Brain microvascular endothelial cell (primary cell): ENCODE measurements around the gene CHRNE.

ENCODE experiments used
- DNase-seq: peaks from one replicate; pipeline ENCODE4 v3.0.0-alpha.2; 2020
- H3K27ac ChIP-seq: fragments of 250-450 bp; sonication (Bioruptor Pico); 2 replicates; pipeline ENCODE4 v1.5.1; 2020; ENCODE audit warnings: mild to moderate bottlenecking, moderate library complexity
- H3K27me3 ChIP-seq: fragments of 250-450 bp; sonication (Bioruptor Pico); replicated peaks from 2 replicates; pipeline ENCODE4 v1.5.1; 2020; ENCODE audit warnings: mild to moderate bottlenecking
- H3K36me3 ChIP-seq: fragments of 250-450 bp; sonication (Bioruptor Pico); replicated peaks from 2 replicates; pipeline ENCODE4 v1.5.1; 2020; ENCODE audit warnings: mild to moderate bottlenecking
- H3K4me3 ChIP-seq: 2 replicates; pipeline ENCODE4 v1.5.1; 2011; ENCODE audit warnings: low read depth, mild to moderate bottlenecking, control low read depth, low read length, moderate library complexity
- in situ Hi-C: cut with HindIII; loops from 2 replicates; pipeline ENCODE4 v1.10.0; 2017; ENCODE audit warnings: low sequenced_read_pairs, low pct_ligation_motif_present
- TF ChIP-seq, protein P1 (sequence below): IDR thresholded peaks from 2 replicates; pipeline ENCODE4 v1.5.1; 2011; ENCODE audit warnings: low read depth, mild to moderate bottlenecking, moderate library complexity, low read length, control low read depth, inconsistent platforms; ENCODE audit errors: missing control alignments

CHRNE gene

DNA sequence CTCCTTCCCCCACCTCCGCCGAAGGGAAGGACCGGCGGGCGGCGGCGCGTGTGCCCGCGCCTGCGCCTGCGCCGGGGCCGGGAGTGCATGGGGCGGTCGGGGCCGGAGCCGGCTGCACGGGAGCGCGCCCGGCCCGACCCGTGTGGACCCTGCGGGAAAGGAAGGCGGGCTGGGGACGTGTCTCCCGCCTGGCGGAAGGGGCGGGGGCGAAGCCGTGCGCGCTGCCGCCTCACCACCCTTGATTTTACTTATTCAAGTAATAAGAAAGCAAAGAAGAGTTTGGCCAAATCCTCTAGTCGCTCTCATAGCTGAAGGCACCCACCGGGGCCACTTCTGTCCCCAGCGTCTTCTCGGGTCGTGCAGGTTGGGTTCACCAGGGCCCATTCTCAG, 46.0 kb upstream of the CHRNE start:
- DNase-seq = peak; percentile 73
- TF ChIP-seq, protein P1, sequence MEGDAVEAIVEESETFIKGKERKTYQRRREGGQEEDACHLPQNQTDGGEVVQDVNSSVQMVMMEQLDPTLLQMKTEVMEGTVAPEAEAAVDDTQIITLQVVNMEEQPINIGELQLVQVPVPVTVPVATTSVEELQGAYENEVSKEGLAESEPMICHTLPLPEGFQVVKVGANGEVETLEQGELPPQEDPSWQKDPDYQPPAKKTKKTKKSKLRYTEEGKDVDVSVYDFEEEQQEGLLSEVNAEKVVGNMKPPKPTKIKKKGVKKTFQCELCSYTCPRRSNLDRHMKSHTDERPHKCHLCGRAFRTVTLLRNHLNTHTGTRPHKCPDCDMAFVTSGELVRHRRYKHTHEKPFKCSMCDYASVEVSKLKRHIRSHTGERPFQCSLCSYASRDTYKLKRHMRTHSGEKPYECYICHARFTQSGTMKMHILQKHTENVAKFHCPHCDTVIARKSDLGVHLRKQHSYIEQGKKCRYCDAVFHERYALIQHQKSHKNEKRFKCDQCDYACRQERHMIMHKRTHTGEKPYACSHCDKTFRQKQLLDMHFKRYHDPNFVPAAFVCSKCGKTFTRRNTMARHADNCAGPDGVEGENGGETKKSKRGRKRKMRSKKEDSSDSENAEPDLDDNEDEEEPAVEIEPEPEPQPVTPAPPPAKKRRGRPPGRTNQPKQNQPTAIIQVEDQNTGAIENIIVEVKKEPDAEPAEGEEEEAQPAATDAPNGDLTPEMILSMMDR = no peak
- Histone ChIP-seq H3K27me3 (no peaks in the 10 kb centered on the region), H3K4me3 (peak overlapping the region; percentile 60), H3K27ac (peak overlapping the region; percentile 88), H3K36me3 (peaks cover 41% of the 10 kb centered on the region)
- in situ Hi-C loops = no loop called here

DNA sequence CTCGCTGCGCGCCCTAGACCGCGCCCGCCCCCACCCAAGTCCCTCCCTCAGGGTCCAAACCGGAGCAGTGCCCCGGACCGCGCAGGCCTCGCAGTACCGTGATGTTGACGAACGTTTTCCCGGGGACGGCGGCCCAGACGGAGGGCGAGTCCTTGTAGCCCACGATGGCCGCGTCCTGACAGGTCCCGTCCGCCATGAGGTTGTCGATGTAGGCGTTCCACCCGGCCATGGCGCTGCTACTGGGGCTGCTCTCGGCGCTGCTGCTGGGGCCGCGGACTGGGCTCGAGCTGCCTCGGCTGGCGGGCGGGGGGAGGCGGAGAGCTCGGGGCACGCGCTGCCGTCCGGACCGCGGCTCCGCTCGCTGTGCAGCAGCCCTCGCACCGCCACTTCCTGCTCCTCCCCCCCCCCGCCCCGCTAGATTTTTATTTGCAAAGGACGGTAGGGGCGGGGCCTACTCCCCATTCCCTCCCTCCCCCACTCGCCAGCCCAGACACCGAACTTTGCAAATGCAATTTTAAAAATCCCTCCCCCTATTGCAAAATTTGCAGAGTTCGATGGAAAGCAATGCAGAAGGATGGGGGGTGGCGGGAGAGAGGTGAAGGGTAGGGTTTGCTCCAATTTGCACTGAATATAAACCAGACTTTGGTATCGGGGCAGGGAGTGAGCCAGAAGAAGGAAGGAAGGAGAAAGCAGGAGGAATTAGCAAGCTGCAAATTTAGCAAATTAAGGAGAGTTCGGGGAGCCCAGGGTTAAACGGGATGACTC, 45.5 kb upstream of the CHRNE start, which contains the start of gene PFN1:
Gene PFN1 (minus strand): TSS at position 365 of the 765 bp plus-strand sequence. CDS start 136 bp downstream, at position 229.
- Histone ChIP-seq H3K27ac (peak within 1 kb of the TSS; percentile 88), H3K4me3 (peak within 1 kb of the TSS; percentile 99), H3K36me3 (peaks cover 47% of the 10 kb centered on the region), H3K27me3 (no peaks in the 10 kb centered on the region)
- in situ Hi-C loops = no loop called here
- TF ChIP-seq, protein P1 = no peak
- DNase-seq = peak; percentile 88

DNA sequence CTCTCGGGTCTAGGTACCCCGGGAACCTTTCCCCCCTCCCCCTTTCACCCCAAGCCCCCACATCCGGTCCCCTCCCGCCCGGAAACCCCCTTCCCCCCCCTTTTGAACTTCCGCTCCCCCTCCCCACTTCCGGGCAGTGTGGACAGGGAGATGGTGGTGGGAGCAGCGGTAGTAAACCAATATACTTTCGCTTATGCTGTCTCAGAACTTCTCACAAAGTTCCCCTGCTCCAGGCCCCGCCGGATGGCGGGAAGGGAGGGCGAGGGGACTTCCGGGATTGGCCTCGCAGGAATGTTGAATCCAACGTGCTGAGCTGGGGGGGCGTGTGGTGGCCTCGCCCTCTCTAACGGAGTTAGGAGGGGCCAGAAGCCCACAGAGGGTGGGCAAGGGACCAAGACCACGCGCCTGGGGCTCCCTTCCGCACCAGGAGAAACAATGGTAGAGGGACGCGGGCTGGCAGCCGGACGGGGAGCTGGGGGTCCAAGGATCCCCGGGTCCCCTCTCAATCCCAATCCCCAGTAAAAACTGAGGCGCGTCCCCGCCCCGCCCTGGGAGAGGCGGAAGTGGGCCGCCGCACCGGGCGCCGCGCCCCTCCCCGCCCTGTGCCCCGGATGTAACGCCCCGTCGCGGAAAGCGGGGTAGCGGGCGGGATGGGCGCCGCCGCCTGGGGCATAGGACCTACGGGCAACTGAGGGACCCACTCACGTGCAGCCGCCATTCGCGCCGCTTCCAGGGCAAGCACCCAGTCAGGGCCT, 44.7 kb upstream of the CHRNE start:
- Histone ChIP-seq H3K4me3 (peak overlapping the region; percentile 99), H3K36me3 (peaks cover 55% of the 10 kb centered on the region), H3K27ac (peak overlapping the region; percentile 88), H3K27me3 (no peaks in the 10 kb centered on the region)
- peak; percentile 29 for DNase-seq
- TF ChIP-seq, protein P1 = no peak
- in situ Hi-C loops = no loop called here

DNA sequence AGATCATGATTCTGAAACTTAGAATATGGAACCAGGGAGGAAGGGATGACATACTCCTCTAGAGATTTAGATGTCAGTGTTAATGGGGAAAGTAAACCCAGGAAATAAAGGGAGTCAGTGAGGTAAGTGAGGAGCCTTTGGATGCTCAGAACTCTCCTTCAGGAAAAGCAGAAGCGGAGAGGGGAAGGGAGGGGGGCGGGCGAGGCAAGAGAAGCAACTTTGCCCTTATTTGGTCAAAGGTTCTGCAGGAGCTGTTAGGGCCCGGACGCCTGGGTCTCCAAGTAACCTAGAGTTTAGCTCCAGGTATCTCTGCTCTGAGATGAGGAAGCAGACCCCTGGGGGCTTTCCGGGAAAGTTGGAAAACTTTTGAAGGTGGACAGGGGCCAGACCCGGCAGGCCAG, 44.1 kb upstream of the CHRNE start:
- Histone ChIP-seq H3K4me3 (peak overlapping the region; percentile 99), H3K27ac (peak overlapping the region; percentile 44), H3K36me3 (peaks cover 57% of the 10 kb centered on the region), H3K27me3 (no peaks in the 10 kb centered on the region)
- TF ChIP-seq, protein P1 = no peak
- in situ Hi-C loops = no loop called here
- no peak for DNase-seq

DNA sequence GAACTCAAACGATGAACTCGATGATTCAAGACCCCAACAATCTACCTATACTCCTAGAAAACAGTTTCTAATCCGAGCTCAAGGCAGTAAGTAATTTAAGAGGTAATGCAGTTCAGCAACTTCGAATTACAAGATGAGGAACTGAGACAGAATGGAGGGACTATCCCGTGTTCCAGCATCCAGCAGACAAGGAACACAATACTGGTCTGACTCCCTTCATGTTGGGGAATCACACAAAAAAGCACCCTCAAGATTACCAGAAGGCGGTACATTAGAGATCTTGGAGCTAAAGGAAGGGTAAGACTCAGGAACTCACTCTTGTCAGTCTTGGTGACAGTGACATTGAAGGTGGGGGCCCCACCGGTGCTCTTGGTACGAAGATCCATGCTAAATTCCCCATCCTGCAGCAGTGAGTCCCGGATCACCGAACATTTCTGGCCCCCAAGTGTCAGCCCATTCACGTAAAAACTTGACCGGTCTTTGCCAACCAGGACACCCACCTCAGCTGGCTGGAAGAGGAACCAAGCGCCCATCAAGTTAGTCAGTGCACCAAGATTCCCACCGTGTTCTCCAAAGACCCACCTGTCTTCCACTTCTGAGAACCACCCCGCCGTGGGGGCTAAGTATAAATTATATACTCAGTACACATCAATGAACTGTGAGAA, 43.5 kb upstream of the CHRNE start:
- Histone ChIP-seq H3K27me3 (no peaks in the 10 kb centered on the region), H3K27ac (peak overlapping the region; percentile 44), H3K4me3 (peak overlapping the region; percentile 99), H3K36me3 (peaks cover 57% of the 10 kb centered on the region)
- TF ChIP-seq, protein P1 = no peak
- DNase-seq = no peak
- in situ Hi-C loops = no loop called here
